HG03342 (cell line): ENCODE measurements around the gene NCAPD2.
"Not testable (repeated sequence)": the region's sequence is repeated elsewhere in the genome, so short reads cannot be mapped to it uniquely, and the experiment has no call there.

Source experiments
- ATAC-seq: cut with Tn5 transposase; IDR thresholded peaks from one replicate; pipeline ENCODE4 v1.9.1; 2021; ENCODE audit warnings: mild to moderate bottlenecking, moderate library complexity; ENCODE audit not compliant: unreplicated experiment

NCAPD2 gene

DNA sequence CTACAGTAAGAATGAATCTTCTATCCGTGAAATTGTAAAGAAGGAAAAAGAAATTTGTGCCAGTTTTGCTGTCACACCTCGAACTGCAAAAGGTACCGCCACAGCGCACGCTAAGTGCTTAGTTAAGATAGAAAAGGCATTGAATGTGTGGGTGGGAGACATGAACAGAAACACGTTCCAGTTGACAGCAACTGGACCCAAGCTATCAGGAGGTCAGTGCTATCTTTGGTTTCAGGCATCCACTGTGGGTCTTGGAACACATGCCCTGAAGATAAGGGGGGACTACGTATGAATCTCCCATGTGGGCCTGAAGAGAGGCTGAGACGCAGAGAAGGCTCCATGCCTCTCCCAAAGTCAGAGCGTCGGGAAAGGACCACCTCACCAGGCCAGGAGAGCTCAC is 52.1 kb downstream of the NCAPD2 start:
- no peak for ATAC-seq

DNA sequence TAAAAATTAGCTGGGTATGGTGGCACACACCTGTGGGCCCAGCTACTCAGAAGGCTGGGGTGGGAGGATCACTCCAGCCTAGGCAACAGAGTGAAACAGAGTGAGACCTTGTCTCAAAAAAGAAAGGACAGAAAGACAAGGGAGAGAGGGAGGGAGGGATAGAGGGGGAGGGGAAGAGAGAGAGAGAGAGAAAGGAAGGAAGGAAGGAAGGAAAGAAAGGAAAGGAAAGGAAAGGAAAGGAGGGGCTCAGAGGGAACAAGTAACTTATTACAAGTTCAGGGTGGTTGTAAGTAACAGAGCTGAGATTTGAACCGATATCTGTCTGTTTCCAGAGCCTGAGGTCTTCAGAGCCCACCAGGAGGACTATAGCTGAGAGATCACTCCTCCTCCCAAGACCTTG is 53.7 kb downstream of the NCAPD2 start:
- ATAC-seq: no peak

DNA sequence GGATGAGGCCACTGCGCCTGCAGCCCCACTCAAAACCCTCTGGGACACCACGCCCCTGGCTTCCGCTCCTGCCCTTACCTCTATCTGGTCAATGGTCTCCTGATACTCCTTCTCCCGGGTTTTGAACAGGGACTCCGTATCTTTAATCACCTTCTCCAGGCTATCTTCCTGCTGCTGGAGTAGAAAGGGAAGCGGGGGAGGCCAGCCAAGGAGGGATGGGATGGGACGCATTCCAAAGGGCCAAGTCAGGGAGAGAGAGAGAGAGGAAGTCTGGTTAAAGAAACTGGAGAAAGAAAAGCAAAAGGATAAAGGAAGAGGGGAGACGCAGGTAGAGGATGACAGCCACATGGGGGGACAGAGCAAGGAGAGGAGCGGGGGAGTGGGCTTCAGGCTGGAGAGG is 54.1 kb downstream of the NCAPD2 start:
- no peak for ATAC-seq

DNA sequence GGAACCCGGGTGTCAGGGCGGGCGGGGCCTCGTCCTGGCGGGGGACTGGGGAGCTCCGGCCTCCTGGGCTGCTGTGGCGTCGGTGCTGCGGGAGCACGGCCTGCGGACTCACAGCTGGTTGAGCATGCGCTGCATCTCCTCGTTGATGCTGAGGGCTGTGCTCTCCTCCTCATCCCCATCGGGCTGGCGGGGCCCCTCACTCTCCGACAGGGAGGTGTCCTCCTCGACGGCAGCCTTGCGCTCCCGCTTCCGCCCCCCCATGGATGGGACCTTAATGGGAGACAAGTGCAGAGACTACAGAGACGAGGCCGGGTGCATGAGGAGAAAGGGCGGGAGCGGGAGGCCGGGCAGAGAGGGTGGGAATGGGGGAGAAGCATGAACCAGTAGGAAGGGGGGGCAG is 54.7 kb downstream of the NCAPD2 start:
- ATAC-seq: no peak

DNA sequence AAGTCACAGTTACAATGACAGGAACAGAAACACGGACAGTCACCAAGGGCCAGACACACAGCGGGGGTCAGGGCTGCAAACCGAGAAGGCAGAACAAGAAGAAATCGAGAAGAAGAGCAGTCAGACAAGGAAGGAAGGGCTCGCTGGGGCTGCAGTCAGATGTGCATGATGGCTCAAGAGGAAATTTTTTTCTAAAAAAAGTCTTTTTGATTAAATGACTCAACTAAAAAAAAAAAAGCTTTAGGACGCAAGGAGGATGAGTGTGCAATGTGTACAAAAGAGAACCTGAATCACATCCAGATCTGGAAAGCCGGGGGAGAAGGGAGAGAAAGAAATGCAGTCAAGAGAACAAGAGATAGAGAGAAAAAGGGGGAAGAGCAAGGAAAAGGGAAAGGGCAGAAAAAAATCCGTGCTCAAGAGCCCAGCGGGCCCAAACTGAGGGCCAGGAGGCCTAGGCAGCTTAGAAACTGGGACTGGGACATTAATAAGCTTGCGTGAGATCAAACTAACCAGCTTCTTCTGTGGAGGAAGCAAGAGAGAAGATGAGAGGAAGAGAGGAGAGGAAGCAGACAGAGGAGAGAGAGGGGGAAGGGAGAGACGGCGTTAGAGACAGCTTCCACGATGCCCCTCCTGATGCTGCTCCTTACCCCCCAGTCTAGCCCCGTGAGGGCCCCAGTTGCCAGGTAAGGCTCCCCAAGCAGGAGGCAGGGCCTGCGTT is 55.2 kb downstream of the NCAPD2 start:
- ATAC-seq: no peak

DNA sequence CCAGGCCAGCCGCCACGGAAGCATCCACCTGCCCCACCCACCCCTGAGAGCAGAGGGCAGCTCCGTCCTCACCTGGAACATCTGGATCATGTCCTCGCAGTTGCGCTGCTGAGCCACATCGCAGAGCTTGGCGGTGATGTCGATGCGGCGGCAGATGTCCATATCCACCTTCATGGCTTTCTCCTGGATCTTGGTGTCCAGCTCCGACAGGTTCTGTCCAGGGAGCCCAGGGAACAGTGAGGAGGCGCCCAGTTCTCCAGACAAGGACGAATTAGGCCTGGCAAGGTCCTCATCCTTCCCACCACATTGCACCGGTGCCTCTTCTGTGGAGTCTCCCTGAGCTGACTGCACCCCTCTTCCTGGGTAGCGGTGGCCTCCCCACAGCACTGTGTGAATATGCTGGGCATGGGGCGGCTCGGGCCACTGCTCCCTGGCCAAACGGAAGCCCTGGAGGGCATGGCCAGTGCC is 55.8 kb downstream of the NCAPD2 start:
- ATAC-seq: no peak

DNA sequence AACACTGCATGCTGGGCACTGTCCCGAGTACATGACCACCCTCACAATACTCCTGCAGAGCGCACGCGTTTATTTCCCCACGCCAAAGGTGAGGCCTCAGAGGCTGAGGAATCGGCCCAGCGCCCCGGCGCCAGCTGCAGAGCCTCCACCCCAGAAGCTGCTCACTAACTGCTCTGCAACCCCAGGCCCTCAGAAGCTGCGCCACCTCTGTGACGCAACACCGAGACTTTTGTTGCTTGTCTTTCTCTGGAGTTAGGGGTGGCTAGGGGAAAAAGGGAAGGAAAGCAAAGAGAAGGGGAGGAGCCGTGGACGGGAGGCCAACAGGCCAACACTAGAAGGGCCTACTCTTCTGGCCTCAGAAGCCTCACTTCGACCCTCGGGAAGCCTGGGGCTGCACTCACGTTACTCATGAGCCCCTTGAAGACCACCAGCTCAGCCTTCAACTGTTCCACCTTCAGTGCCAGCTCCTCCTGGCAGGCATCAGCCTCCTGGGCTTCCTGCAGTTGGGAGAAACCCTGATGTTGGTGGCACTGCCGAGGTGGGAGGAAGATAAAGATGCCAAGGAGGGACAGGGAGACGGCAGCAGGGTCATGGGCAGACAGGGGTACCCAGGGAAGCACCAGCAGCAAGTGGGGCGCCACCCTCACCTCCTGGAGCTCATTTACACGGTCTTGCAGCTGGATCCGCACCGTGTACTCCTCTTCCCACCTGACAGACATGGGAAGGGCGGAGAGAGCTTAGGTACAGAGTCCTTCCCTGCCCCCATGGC is 56.6 kb downstream of the NCAPD2 start:
- no peak for ATAC-seq

DNA sequence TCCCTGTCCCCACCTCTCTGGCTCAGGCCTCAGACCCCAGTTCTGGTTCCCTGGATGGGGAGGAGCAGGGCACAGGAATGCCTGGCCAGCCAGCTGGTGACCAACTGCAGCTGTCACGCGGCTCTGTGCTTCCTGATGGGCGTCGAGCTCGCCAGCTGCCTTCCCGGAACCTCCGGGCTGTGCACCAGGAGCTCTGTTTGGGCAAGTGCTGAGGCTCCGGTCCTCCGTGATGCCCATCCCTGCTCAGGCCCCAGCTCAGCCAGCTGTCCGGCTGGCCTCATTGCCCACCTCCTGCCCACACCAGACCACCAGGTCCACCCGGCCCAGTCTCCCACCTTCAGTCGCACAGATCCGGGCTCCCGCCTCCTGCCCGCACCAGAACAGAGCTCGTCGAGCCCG is 57.2 kb downstream of the NCAPD2 start:
- no peak for ATAC-seq

DNA sequence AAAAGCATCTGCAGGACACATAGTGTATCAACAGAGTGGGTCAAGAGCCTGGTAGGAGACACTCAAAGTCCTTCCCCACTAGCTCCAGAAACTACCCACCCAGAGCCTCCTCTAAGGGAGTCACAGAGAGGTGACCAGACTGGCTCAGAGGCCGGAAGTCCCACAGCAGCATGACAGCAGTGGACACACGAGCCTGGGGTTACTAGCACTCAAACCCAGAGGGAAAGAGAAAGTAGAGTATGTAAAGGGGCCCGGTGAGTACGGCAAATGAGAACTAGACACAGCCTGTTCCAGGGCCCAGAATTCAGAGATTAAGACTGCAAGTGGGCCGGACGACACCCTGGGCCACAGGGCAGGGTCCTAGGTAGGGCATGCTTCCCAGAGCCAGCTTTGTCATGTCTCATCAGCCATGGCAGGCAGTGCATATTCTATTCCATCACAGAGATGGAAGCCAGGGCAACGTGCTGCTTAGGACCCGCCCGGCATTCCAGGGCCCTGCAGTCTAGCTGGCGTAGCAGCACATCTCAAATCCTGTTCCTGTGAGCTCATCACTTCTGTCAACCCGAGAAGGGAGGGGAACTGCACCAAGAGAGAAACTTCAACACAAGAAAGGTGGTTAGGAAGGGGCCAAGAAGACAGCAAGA is 57.7 kb downstream of the NCAPD2 start:
- no peak for ATAC-seq

DNA sequence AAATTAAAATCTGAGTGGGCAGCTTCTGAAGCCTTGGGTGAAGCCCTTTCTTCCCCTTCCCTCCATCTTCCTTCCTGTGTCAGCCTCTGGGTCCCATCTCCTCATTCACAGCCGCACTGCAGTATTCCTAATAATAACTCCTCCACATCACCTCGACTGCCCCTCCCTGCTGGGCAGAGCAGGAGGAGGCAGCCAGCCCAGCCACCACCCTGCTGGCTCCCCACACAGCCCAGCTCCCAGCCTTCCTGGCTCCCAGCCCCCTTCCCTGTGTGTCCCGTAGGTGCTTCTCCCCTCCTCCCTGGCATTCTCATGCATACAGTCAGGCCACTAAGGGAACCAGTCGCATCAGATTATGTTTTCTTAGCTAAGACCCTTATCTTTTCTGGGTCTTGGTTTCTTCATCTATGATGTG is 58.2 kb downstream of the NCAPD2 start:
- ATAC-seq: no peak

DNA sequence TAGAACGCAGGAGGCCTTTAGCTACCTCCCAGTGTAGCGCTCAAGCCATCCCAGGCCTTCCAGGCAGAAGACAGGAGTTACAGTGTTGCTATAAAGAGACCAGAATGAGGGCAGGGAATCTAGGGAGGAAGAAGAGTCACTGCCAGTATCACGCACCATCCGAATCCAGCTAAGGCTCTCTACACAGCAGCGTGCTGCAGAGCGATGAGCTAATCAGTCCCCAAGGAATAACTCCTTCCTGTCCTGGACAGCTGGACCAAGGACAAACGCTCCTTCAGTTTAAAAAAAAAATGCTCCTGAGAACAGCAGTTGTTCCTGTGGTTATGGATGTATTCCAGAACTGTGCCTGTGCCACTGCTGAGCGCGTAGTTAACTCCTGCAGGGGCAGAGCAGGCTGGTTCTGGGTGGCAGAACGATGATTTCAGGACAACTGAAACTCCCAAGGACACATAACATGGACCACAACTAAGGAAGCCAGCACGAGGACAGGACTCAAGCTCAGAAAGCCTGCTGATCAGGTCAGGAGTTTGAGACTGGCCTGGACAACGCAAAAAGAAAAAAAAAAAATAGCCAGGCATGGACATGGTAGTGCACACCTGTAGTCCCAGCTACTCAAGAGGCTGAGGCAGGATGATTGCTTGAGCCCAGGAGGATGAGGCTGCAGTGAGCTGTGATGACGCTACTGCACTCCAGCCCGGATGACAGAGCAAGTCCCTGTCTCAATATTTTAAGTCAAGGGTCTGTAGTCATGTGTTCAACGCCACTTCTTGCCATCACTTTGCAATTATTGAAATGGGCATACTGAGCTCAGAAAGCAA is 59.4 kb downstream of the NCAPD2 start:
- no peak for ATAC-seq

DNA sequence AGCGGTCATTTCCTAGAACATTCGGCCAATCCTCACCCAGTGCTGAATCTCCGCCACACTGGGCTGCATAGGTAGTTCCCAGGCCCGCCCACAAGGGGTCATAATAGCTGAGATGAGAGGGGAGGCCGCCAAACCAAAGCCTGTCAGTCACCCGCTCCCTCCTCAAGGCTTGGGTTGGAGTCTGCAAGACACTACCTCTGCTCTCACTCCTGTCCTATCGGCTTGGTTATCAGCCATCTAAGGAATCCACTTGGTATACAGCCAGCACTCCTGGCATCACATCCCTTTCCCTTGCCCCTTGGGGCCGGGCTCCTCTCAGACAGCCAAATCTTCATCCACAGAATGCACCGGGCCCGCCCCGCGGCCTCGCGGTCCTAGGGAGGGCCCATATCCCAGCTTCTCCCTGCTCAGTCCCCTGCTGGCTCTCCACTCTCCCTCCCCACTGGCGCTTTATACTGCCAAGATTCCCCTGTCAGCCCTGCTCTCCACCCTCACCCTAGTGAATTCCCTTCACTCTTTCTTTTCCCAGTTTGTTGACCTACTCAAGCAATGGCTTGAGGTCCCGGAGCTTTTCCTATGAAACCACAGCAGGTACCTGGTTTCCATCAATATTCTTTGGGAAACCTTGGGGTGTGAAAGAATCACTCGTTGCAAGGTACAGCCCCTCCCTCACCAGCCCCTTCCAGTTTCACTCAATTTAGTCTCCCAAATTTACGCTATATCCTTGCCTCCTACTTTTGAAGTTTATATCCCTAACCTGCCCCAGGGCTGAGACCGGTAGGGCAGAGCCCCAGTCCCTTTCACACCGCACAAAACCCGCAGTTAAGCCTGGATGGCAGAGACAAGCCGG is 60.5 kb downstream of the NCAPD2 start:
- peak; percentile 67 for ATAC-seq

DNA sequence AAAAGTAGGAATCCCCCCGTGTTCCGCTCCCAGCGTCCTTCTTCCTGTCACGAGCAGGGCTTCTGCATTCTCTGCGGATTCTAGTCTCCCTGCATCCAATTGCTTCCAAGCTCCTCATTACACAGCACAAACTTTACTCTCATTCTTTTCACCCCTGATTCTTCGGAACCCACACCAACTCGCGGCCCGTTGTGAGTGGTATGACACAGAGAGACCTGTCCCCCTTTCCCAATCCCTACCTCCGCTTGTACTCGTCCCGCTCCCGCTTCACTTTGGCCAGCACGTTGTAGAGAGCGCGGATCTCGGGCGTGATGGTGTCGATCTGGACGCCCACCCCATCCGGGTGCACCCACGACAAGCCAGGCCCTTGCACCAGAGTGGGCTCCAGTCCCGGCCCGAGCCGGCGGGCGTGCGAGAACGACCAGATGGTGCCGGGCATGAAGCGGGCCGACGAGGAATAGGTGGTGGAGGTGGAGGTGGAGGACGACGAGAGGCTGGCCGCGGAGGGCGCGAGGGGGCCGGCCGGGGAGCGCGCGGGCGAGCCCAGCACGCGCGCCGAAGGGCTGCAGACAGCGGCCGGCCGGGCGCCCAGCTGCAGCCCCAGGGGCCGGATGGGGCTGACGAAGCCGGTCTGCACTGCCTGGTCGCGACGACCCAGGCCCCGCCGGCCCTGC is 61.3 kb downstream of the NCAPD2 start:
- no peak for ATAC-seq

DNA sequence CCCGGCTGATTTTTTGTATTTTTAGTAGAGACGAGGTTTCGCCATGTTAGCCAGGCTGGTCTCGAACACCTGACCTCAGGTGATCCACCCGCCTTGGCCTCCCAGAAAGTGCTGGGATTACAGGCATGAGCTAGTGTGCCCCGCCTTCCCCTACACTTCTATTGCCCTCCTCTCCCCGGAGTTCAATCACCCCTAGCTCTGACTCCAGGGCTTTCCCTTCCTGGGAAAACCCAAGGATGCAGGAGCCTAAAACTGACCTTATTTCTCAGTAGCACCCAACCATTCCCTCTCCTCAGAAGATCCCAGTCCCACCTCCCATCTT is 62.6 kb downstream of the NCAPD2 start:
- ATAC-seq: not testable (repeated sequence)

DNA sequence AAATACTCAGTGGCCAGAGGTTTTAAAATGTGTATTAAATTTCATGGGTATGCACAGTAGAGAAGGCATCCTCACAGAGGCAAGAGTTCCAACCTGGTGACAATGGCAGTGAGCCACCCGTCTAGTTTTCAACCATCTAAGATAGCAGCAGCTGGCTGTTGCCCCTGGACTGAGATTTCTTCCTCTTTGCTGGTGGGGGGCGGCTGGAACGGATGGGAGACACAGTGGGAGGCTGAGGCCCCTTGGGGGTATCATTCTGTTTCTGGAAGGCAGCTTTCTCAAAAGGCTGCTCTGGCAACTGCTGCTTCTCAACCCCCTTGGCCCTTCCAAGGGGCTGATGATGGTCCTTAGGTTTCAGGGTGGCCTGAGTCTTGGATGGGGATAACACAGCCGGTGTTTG is 63.0 kb downstream of the NCAPD2 start:
- ATAC-seq: no peak

DNA sequence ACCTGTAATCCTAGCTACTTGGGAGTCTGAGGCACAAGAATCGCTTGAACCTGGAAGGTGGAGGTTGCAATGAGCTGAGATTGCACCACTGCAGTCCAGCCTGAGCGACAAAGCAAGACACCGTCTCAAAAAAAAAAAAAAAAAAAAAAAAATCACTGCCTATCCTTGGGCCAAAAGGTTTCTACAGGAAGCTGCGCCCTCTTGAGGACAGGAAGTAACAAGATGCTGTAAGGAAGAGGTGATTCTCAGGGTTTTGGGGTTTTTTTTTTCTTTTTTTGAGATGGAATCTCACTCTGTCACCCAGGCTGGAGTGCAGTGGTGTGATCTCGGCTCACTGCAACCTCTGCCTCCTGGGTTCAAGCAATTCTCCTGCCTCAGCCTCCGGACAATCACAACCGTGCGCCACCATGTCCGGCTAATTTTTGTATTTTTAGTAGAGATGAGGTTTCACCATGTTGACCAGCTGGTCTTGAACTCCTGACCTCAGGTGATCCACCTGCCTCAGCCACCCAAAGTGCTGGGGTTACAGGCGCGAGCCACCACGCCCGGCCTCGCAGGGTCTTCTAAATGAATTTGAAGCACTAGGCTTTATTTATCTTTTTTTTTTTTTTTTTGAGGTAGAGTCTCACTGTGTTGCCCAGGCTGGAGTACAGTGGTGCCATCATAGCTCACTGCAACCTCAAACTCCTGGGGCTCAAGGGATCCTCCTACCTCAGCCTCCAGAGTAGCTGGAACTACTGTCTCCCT is 64.3 kb downstream of the NCAPD2 start:
- ATAC-seq: not testable (repeated sequence)

DNA sequence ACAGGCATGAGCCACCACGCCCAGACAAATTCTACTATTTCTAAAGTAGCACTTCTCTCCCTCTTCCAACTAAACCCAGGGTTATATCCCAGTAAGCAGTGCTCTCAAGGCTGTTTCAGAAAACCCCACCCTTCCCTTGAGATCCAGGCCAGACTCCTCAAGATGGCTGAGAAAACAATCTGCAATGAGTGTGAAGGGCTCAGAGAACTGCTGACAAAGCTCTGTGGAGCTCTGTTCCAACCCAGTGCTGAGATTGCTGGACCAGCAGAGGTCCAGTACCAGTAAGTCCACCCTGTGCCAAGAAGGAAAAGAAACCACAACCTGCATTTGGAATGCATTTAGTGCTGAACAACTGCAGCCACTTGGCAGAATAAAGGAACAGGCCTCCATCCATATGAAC is 65.6 kb downstream of the NCAPD2 start:
- ATAC-seq: no peak

DNA sequence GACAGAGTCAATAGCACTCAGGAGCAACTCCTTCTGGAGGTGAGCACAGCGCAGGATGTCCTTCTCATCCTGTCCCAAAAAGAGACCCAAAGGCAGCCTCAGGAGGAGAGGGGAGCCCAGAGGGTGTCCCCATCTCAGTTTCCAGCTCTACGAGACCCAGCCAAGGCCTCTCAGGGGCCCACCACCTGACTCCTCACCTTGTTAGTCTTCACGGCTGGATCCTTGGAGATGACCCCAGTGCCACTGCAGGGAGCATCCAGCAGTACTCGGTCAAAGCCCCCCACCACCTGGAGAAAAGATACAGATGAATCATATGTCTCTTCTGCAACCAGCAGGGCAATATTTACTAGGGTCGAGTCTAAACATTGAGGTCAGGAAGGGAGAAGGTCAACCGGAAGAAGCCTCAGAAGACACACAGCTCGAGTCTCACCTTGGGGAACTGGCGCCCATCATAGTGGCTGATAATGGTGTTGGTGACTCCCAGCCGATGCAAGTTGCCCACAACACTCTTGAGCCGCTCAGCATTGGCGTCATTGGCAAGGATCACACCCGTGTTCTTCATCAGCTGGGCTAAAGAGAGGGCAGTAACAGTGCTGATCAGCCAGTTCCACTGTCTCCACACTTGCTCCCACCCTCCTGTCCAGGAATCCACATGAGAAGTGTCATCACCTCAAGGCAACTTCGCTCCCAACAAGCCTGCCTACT is 66.8 kb downstream of the NCAPD2 start:
- ATAC-seq: no peak
